Non-pigmented ciliary epithelial cell (primary cell): Measurements from ENCODE around the gene TMEM260.
"Not testable (repeated sequence)": the region's sequence is repeated elsewhere in the genome, so short reads cannot be mapped to it uniquely, and the experiment has no call there.

ENCODE experiments used
- DNase-seq: peaks from one replicate; pipeline ENCODE4 v3.0.0-alpha.2; 2010; ENCODE audit warnings: low read depth

The TMEM260 gene

DNA sequence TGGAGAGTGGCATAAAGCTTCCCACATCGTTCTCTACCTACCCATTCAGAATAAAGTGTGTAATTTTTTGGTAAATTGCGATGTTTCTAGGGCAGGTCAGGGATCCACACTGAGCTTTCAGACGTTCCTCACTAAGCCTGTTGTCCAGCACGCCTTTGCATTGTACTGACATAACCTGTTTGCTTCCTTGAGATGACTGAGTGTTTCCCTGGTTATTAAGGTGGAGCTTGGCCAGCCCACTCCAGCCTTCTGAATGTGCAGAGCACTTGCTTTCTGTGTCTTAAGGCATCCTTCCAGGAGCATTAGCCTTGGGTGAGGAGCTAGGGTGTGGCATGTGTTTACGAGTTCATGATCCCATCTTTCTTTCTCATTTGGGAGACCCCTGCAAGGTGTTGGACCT, 96.4 kb downstream of the TMEM260 start:
- no peak for DNase-seq

DNA sequence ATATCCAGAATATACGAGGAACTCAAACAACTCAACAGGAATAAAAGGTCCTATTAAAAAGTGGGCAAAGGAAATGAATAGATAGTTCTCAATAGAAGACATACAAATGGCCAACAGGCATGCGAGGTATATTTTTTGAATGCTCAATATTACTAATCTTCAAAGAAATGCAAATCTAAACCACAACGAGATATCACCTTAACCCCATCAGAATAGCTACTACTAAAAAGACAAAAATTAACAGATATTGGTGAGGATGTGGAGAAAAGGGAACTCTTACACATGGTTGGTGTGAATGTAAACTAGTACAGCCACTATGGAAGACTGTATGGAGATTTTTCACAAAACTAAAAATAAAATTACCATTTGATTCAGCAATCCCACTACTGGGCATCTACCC, 99.2 kb downstream of the TMEM260 start:
- no peak for DNase-seq

DNA sequence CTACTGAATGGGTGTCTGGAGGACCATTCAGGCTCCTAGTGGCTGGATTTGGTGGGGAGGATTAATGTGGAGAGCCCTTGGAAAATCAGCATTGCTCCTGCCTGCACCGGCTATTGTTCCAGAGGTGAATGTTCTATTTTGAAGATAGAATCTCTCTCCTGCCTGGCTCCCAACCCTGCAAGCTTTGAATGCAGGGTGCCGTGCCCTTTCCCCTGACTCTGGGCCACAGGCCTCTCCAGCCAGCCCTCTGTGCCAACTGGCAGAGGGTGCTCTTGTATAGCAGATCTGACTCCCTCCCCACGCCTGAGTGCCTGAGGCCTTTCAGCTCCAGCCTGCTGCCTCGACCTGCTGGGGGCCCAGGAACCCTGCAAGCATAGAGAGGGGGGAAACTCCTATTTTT, 106.8 kb downstream of the TMEM260 start:
- no peak for DNase-seq

DNA sequence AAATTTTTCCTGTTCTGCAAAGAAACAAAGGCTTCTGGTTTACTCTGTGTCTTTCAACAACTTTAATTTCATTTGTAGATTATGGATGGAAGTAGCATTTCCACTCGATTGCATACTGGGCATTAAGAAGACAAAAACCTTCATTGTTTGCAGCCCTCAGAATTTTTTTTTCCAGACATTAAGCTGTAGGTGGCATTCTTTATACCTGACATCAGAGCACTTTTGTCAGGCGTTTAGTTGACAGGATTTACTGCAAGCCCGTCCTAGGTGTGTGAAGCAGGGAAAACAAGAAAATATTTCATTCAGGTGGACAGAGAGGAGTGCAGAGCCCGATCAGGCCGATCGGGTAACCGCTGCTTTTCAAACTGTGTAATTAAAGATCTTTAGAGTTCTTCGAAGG, 107.5 kb downstream of the TMEM260 start:
- DNase-seq, result no peak

DNA sequence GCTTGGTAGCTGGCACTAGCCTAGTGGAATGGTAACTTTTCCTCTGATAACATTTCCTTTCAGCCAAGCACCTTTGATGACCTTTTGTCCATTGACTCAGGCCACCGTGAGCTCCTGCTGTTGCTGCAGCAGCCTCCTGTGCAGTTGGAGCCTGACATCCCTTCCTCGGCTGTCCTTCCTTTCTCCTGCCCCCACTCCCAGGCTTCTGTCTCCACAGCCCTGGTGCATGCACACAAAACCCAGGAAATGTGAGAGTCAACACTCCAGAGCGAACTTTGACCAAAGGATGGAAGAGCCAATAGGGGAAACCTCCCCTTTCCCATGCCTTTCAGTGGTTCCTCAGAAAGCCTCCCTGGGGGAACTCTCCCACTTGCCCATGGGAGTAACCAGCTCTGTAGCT, 115.0 kb downstream of the TMEM260 start:
- no peak for DNase-seq

DNA sequence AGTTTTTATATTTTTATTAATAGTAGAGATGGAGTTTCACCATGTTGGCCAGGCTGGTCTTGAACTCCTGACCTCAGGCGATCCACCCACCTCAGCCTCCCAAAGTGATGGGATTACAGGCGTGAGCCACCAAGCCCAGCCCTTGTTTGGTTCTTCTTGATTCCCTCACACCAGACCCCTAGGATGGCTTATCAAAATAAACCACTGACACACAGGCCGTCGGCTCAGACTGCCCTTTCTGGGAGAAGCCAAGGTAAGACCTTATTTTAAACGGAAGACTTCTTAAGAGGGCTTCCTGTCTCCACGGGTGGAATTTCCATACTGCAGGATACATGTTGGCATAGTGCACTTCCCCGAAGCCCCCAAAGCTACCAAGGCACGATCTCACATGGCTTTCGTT, 115.6 kb downstream of the TMEM260 start:
- not testable (repeated sequence) for DNase-seq
